BE2C (cell line): ENCODE measurements around the gene DCDC1. TPM values are rescaled to one million over a fixed set of nuclear protein-coding genes. Genes with fewer than 3 reads are reported as not detected.

Experiments
- DNase-seq: peaks from one replicate; pipeline ENCODE4 v3.0.0-alpha.2; 2020
- H3K27me3 ChIP-seq: fragments of 250-450 bp; sonication (Bioruptor Pico); 2 replicates; pipeline ENCODE4 v1.5.1; 2020; ENCODE audit warnings: mild to moderate bottlenecking
- H3K36me3 ChIP-seq: fragments of 250-450 bp; sonication (Bioruptor Pico); 2 replicates; pipeline ENCODE4 v1.5.1; 2020; ENCODE audit warnings: mild to moderate bottlenecking
- H3K4me1 ChIP-seq: fragments of 250-450 bp; sonication (Bioruptor Pico); 2 replicates; pipeline ENCODE4 v1.5.1; 2020
- H3K4me3 ChIP-seq: 2 replicates; pipeline ENCODE4 v1.5.1; 2011; ENCODE audit warnings: low read depth, low read length
- H3K9me3 ChIP-seq: fragments of 250-450 bp; sonication (Bioruptor Pico); 2 replicates; pipeline ENCODE4 v1.5.1; 2020
- polyA plus RNA-seq: library from polyadenylated mRNA; unstranded; fragments of >200 nt; gene quantifications from one replicate; pipeline ENCODE4 v1.2.1, GENCODE V29; 2012; ENCODE audit warnings: low read depth, missing spikeins; ENCODE audit not compliant: insufficient read length, insufficient read depth
- TF ChIP-seq, protein P1 (sequence below): IDR thresholded peaks from 2 replicates; pipeline ENCODE4 v1.5.1; 2012; ENCODE audit warnings: mild to moderate bottlenecking, low read depth, low read length

The DCDC1 gene
- 0.22 TPM for polyA plus RNA-seq

DNA sequence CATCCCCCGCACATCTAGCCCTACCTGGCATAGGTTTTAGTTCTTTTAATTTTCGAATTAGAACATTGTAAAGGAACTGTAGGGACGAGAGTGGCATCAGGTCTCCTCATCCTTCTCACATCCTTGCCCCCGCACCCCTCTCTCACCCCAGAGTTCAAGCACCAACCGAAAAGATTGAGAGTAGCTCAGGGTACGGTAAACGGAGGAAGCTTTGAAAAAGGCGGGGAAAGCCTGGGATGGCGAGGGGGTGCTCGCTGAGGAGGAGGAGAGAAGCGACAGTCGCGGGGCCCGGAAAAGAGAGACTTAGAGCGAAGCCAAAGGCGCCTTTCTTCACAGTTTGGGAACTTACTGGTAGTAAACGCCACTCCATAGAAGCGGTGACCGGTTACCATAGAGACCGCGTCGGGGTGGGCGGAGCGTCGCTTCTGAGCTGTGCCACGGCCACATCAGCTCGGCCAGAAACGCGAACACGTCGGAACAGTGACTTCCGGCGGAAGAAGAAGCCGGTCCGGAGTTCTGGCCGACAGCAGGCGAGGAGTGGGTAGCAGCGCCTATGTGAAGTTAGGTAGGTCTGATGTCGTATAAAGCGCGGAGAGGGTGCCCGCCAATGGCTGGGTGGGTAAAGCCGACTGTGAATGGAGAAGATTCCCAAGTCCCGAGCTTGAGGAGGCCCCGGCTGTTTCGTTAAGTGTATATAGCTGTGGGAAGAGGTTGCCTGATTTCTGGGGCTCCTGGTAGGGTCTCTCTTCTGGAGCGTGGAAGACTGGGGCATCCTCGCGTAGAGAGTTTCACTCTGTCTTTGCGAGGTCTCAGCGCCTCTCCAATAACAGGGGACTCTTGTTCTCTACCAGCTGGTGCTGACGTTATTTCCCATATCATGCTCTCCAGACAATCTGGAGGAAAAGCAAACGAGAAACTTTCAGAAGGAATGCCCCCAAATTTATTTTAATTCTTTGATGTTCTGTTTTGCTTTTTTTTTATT is at the start of gene DCDC1, which contains the start of gene DNAJC24:
Gene DCDC1 (minus strand): TSS at position 392 of the 982 bp plus-strand sequence. CDS start 41,459 bp downstream, outside the sequence.
Gene DNAJC24 (plus strand): TSS at position 513 of the 982 bp plus-strand sequence. CDS start 889 bp downstream, outside the sequence.
- H3K27me3 ChIP-seq = no peaks in the 10 kb centered on the region
- H3K36me3 ChIP-seq = no peaks in the 10 kb centered on the region
- H3K4me1 ChIP-seq = no peaks in the 10 kb centered on the region
- H3K4me3 ChIP-seq = peak within 1 kb of the TSS; percentile 83
- DNase-seq = peak; percentile 84
- no peaks in the 10 kb centered on the region for H3K9me3 ChIP-seq
- TF ChIP-seq, protein P1, sequence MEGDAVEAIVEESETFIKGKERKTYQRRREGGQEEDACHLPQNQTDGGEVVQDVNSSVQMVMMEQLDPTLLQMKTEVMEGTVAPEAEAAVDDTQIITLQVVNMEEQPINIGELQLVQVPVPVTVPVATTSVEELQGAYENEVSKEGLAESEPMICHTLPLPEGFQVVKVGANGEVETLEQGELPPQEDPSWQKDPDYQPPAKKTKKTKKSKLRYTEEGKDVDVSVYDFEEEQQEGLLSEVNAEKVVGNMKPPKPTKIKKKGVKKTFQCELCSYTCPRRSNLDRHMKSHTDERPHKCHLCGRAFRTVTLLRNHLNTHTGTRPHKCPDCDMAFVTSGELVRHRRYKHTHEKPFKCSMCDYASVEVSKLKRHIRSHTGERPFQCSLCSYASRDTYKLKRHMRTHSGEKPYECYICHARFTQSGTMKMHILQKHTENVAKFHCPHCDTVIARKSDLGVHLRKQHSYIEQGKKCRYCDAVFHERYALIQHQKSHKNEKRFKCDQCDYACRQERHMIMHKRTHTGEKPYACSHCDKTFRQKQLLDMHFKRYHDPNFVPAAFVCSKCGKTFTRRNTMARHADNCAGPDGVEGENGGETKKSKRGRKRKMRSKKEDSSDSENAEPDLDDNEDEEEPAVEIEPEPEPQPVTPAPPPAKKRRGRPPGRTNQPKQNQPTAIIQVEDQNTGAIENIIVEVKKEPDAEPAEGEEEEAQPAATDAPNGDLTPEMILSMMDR = no peak

DNA sequence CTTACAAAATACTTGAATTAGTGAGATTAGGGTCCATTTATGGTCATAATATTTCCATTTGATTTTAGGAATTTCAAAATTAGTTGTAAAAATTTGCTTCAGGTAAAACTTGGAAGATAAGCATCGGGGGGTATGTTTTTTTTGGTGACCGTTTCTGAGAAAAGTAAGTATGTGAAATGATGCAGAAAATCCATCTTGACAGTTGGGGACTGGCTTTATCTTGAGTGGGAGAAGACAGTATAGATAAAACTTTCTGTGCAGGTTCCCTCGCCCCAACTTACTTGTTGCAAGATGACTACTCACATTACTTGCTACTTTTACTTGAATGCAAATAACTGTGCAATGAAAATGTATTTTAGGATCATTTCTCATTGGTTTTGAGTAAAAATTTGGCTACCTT is 49.6 kb upstream of the DCDC1 start:
- Histone ChIP-seq H3K27me3 (no peaks in the 10 kb centered on the region), H3K9me3 (no peaks in the 10 kb centered on the region), H3K36me3 (no peaks in the 10 kb centered on the region), H3K4me1 (no peaks in the 10 kb centered on the region), H3K4me3 (no peak overlapping the region)
- TF ChIP-seq, protein P1 = no peak
- DNase-seq = no peak

GRCh38 chr11:31417816-31418215 is 48.3 kb upstream of the DCDC1 start:
- Histone ChIP-seq H3K4me3 (no peak overlapping the region), H3K27me3 (no peaks in the 10 kb centered on the region), H3K36me3 (no peaks in the 10 kb centered on the region), H3K9me3 (no peaks in the 10 kb centered on the region), H3K4me1 (no peaks in the 10 kb centered on the region)
- TF ChIP-seq, protein P1 = no peak
- DNase-seq = no peak

DNA sequence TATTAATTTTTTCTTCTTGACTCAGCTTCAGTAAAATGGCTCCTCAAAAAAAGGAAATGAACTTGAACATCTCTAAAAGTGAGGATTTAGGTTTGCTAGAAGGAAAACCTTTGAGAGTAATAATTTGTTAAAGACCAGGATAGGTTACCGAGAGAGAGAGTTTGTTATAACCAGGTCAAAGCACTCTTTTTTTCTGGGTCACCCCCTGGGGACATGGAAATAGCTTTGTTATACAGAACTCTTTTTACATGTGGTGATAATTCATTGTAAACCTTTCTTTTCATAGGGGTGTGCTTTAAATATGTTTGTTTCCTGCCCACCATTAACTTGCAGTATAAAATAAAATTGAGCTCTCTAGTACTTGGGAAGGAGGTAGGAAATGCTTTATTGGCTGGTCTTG is 47.8 kb upstream of the DCDC1 start:
- DNase-seq = no peak
- Histone ChIP-seq H3K27me3 (no peaks in the 10 kb centered on the region), H3K4me1 (no peaks in the 10 kb centered on the region), H3K4me3 (no peak overlapping the region), H3K36me3 (no peaks in the 10 kb centered on the region), H3K9me3 (no peaks in the 10 kb centered on the region)
- TF ChIP-seq, protein P1 = no peak

DNA sequence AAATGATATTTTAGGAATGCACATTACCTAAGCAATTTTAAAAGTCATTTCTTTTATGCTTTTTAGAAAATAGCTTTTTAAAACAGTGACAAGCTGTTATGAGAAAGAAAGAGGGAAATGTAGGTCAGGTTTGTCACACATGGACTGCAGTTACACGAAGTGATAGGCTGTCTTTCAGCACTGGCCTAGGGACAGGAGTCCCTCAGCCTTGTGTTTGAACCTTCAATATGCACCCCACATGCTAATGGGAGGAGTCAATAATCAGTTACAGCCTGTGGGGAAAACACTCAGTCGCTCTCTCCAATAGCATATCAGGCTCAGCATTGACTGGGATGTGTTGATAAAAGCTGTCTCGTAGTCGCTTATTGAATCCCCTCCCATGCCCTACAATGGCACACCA is 45.9 kb upstream of the DCDC1 start:
- no peaks in the 10 kb centered on the region for H3K9me3 ChIP-seq
- DNase-seq = no peak
- no peaks in the 10 kb centered on the region for H3K4me1 ChIP-seq
- H3K27me3 ChIP-seq = no peaks in the 10 kb centered on the region
- H3K36me3 ChIP-seq = no peaks in the 10 kb centered on the region
- no peak overlapping the region for H3K4me3 ChIP-seq
- TF ChIP-seq, protein P1 = no peak

GRCh38 chr11:31414338-31414737 is 44.8 kb upstream of the DCDC1 start:
- Histone ChIP-seq H3K4me1 (no peaks in the 10 kb centered on the region), H3K27me3 (no peaks in the 10 kb centered on the region), H3K4me3 (no peak overlapping the region), H3K36me3 (no peaks in the 10 kb centered on the region), H3K9me3 (no peaks in the 10 kb centered on the region)
- TF ChIP-seq, protein P1 = no peak
- no peak for DNase-seq
